ENCODE data around the gene ADCY4.
"Not testable (repeated sequence)": the region's sequence is repeated elsewhere in the genome, so short reads cannot be mapped to it uniquely, and the experiment has no call there.

ADCY4 gene

GRCh38 chr14:24334431-24335291 is at the start of gene ADCY4:
Gene ADCY4, minus strand, starts transcription at chr14:24335071. Its CDS starts 419 bp downstream, at chr14:24334652.
- DNase-seq: peak in 1 of 2 experiments; percentile 69

GRCh38 chr14:24384169-24384568 is 49.3 kb upstream of the ADCY4 start:
- DNase-seq: no peak

GRCh38 chr14:24382064-24382371 is 47.1 kb upstream of the ADCY4 start:
- no peak for DNase-seq

- no peak for DNase-seq
These were observed 46.6 kb upstream of the ADCY4 start for GRCh38 chr14:24381363-24382063.

GRCh38 chr14:24379907-24380730 is 45.2 kb upstream of the ADCY4 start:
- no peak for DNase-seq

- DNase-seq: no peak
These were observed 44.4 kb upstream of the ADCY4 start for GRCh38 chr14:24378981-24379906.

- DNase-seq: no peak
These were observed 43.5 kb upstream of the ADCY4 start for GRCh38 chr14:24378327-24378726.

- DNase-seq: no peak
These were observed 42.8 kb upstream of the ADCY4 start for GRCh38 chr14:24377657-24378056.

- no peak for DNase-seq
These were observed 42.3 kb upstream of the ADCY4 start for GRCh38 chr14:24377126-24377525.

- DNase-seq: no peak
These were observed 41.7 kb upstream of the ADCY4 start for GRCh38 chr14:24376448-24377070.

- DNase-seq: no peak
These were observed 38.0 kb upstream of the ADCY4 start for GRCh38 chr14:24372701-24373416.

GRCh38 chr14:24371605-24372004 is 36.7 kb upstream of the ADCY4 start:
- not testable (repeated sequence) for DNase-seq

- no peak for DNase-seq
These were observed 35.9 kb upstream of the ADCY4 start for GRCh38 chr14:24370748-24371147.

- peak in 1 of 2 experiments; percentile 21 for DNase-seq
These were observed 35.2 kb upstream of the ADCY4 start for GRCh38 chr14:24369907-24370687.

GRCh38 chr14:24369463-24369862 is 34.6 kb upstream of the ADCY4 start:
- DNase-seq: no peak

GRCh38 chr14:24368562-24369252 is 33.8 kb upstream of the ADCY4 start:
- peak; percentile 97 to 98 for DNase-seq

- peak in 1 of 2 experiments; percentile 90 for DNase-seq
These were observed 33.3 kb upstream of the ADCY4 start for GRCh38 chr14:24368212-24368561.

- DNase-seq: peak; percentile 97 to 99
These were observed 32.8 kb upstream of the ADCY4 start, which contains the start of gene NFATC4 for GRCh38 chr14:24367514-24368211. Gene NFATC4, plus strand, starts transcription at chr14:24368184. Its CDS starts 157 bp downstream, at chr14:24368341.

Measured in NCI-H524 (cell line).